Suppressor macrophage treated with lipopolysaccharide for 1 hour (primary cell): ENCODE data around the gene DNAH3.
A peak's percentile ranks its signal among the peaks of the same experiment; 100 is the strongest.
"Not testable (repeated sequence)": the region's sequence is repeated elsewhere in the genome, so short reads cannot be mapped to it uniquely, and the experiment has no call there.

Source experiments
- DNase-seq, 3 donors: peaks; one replicate each; pipeline ENCODE4 v3.0.0-alpha.2; 2020 to 2022

The DNAH3 gene

GRCh38 chr16:20933589-20933988 is 217.1 kb downstream of the DNAH3 start:
- DNase-seq: no peak

- no peak for DNase-seq
Observed at GRCh38 chr16:20931066-20931600, 219.5 kb downstream of the DNAH3 start.

GRCh38 chr16:20930365-20930690 is 220.3 kb downstream of the DNAH3 start:
- no peak for DNase-seq

GRCh38 chr16:20929676-20930364 is 220.8 kb downstream of the DNAH3 start:
- not testable (repeated sequence) for DNase-seq

- DNase-seq: no peak
Observed at GRCh38 chr16:20928774-20929411, 221.8 kb downstream of the DNAH3 start.

- DNase-seq: no peak
Observed at GRCh38 chr16:20925751-20926150, 224.9 kb downstream of the DNAH3 start.

GRCh38 chr16:20923876-20924275 is 226.8 kb downstream of the DNAH3 start:
- DNase-seq: no peak

- no peak for DNase-seq
Observed at GRCh38 chr16:20920799-20921198, 229.8 kb downstream of the DNAH3 start.

GRCh38 chr16:20920091-20920490 is 230.6 kb downstream of the DNAH3 start:
- peak; percentile 43 to 63 (median 44) for DNase-seq

GRCh38 chr16:20918486-20919239 is 232.0 kb downstream of the DNAH3 start:
- peak; percentile 38 to 64 (median 60) for DNase-seq

- DNase-seq: peak; percentile 47 to 52 (median 52)
Observed at GRCh38 chr16:20916942-20917341, 233.7 kb downstream of the DNAH3 start.

GRCh38 chr16:20916289-20916688 is 234.4 kb downstream of the DNAH3 start:
- no peak for DNase-seq

GRCh38 chr16:20911361-20911760 is 239.3 kb downstream of the DNAH3 start:
- DNase-seq: peak; percentile 87 to 96 (median 90)

GRCh38 chr16:20910781-20911321 is 239.8 kb downstream of the DNAH3 start:
- DNase-seq: peak; percentile 81 to 99 (median 95)

- peak; percentile 55 to 84 (median 55) for DNase-seq
Observed at GRCh38 chr16:20906341-20907255, 244.0 kb downstream of the DNAH3 start.

- peak in 1 of 3 donors; percentile 14 for DNase-seq
Observed at GRCh38 chr16:20905576-20905975, 245.1 kb downstream of the DNAH3 start.

- DNase-seq: peak; percentile 81 to 95 (median 93)
Observed at GRCh38 chr16:20904507-20905081, 246.1 kb downstream of the DNAH3 start.

- no peak for DNase-seq
Observed at GRCh38 chr16:20903899-20904506, 246.6 kb downstream of the DNAH3 start.

GRCh38 chr16:20903116-20903898 is 247.3 kb downstream of the DNAH3 start:
- peak; percentile 27 to 54 (median 31) for DNase-seq

- DNase-seq: no peak
Observed at GRCh38 chr16:20902426-20902825, 248.2 kb downstream of the DNAH3 start.
